WTC11 (cell line): ENCODE measurements around the gene FGF14. TPM values are rescaled to one million over a fixed set of nuclear protein-coding genes. Genes with fewer than 3 reads are reported as not detected.

Experiments
- ATAC-seq: fragments of 200-7000 bp; cut with Tn5 transposase; 2 replicates; pipeline ENCODE4 v1.10.0; 2021; ENCODE audit warnings: mild to moderate bottlenecking, moderate library complexity
- CTCF ChIA-PET: fragments of 300-600 bp; sonication (Branson Sonifier 250); formaldehyde crosslinking; loops from one replicate; lab custom pipeline; 2021; ENCODE audit warnings: antibody characterized with exemption; lab: Charles Lee
- POLR2A ChIA-PET: fragments of 350-600 bp; sonication (Branson Sonifier 250); formaldehyde crosslinking; loops from one replicate; lab custom pipeline; 2021; ENCODE audit warnings: antibody characterized with exemption; lab: Charles Lee
- DNase-seq: peaks from one replicate; pipeline ENCODE4 v3.0.0; 2021; ENCODE audit warnings: low spot score
- H3K27ac Mint-ChIP-seq: 2 replicates; pipeline ENCODE4 v1.8.0; 2021; ENCODE audit warnings: mixed read lengths
- H3K27me3 Mint-ChIP-seq: 2 replicates; pipeline ENCODE4 v1.8.0; 2021; ENCODE audit warnings: low read depth, mild to moderate bottlenecking, moderate library complexity, mixed read lengths
- H3K36me3 Mint-ChIP-seq: 2 replicates; pipeline ENCODE4 v1.8.0; 2021; ENCODE audit warnings: mixed read lengths
- H3K4me1 Mint-ChIP-seq: 2 replicates; pipeline ENCODE4 v1.8.0; 2022; ENCODE audit warnings: mixed read lengths
- H3K4me3 Mint-ChIP-seq: 2 replicates; pipeline ENCODE4 v1.8.0; 2021; ENCODE audit warnings: mild to moderate bottlenecking, moderate library complexity, mixed read lengths
- H3K9me3 Mint-ChIP-seq: 2 replicates; pipeline ENCODE4 v1.8.0; 2021; ENCODE audit warnings: mixed read lengths
- ATF3 ChIP-seq: sonication (generic); formaldehyde crosslinking; conservative IDR thresholded peaks from 2 replicates; pipeline ENCODE4 v1.8.1; 2022; ENCODE audit warnings: mild to moderate bottlenecking, missing genetic modification reagents
- CBFB ChIP-seq: sonication (generic); formaldehyde crosslinking; IDR thresholded peaks from 2 replicates; pipeline ENCODE4 v1.8.1; 2022; ENCODE audit warnings: mild to moderate bottlenecking, low read depth, missing genetic modification reagents
- E2F1 ChIP-seq: sonication (generic); formaldehyde crosslinking; IDR thresholded peaks from 2 replicates; pipeline ENCODE4 v1.8.0; 2022; ENCODE audit warnings: mild to moderate bottlenecking, missing genetic modification reagents
- E2F5 ChIP-seq: sonication (generic); formaldehyde crosslinking; IDR thresholded peaks from 2 replicates; pipeline ENCODE4 v1.8.1; 2022; ENCODE audit warnings: mild to moderate bottlenecking, moderate library complexity, missing genetic modification reagents
- ESRRA ChIP-seq: sonication (generic); formaldehyde crosslinking; IDR thresholded peaks from 2 replicates; pipeline ENCODE4 v1.8.1; 2022; ENCODE audit warnings: mild to moderate bottlenecking, missing genetic modification reagents, borderline replicate concordance
- ETV6 ChIP-seq: sonication (generic); formaldehyde crosslinking; IDR thresholded peaks from 2 replicates; pipeline ENCODE4 v1.8.1; 2022; ENCODE audit warnings: mild to moderate bottlenecking, missing genetic modification reagents
- FOXJ3 ChIP-seq: sonication (generic); formaldehyde crosslinking; IDR thresholded peaks from 2 replicates; pipeline ENCODE4 v1.9.0; 2021; ENCODE audit warnings: missing genetic modification reagents, mild to moderate bottlenecking, borderline replicate concordance
- FOXP4 ChIP-seq: sonication (generic); formaldehyde crosslinking; IDR thresholded peaks from 2 replicates; pipeline ENCODE4 v1.8.0; 2022; ENCODE audit warnings: mild to moderate bottlenecking, missing genetic modification reagents
- GRHL2 ChIP-seq: fragments of 250-450 bp; sonication (Bioruptor Pico); IDR thresholded peaks from 2 replicates; pipeline ENCODE4 v1.8.0; 2022; ENCODE audit warnings: mild to moderate bottlenecking, moderate library complexity; ENCODE audit not compliant: insufficient replicate concordance, severe bottlenecking
- HMGA2 ChIP-seq: fragments of 250-450 bp; sonication (Bioruptor Pico); IDR thresholded peaks from 2 replicates; pipeline ENCODE4 v1.4.0; 2021; ENCODE audit warnings: mild to moderate bottlenecking, moderate library complexity
- JAZF1 ChIP-seq: fragments of 250-450 bp; sonication (Bioruptor Pico); IDR thresholded peaks from 2 replicates; pipeline ENCODE4 v1.9.0; 2021; ENCODE audit warnings: moderate library complexity, mild to moderate bottlenecking, inconsistent platforms
- MAX ChIP-seq: sonication (generic); formaldehyde crosslinking; IDR thresholded peaks from 2 replicates; pipeline ENCODE4 v1.8.0; 2022; ENCODE audit warnings: mild to moderate bottlenecking, missing genetic modification reagents
- MXD4 ChIP-seq: fragments of 250-450 bp; sonication (Bioruptor Pico); IDR thresholded peaks from 2 replicates; pipeline ENCODE4 v1.8.0; 2021; ENCODE audit warnings: mild to moderate bottlenecking, moderate library complexity, borderline replicate concordance
- NFE2L1 ChIP-seq: sonication (generic); formaldehyde crosslinking; IDR thresholded peaks from 2 replicates; pipeline ENCODE4 v1.8.1; 2023; ENCODE audit warnings: missing genetic modification reagents
- NFYB ChIP-seq: sonication (generic); formaldehyde crosslinking; conservative IDR thresholded peaks from 2 replicates; pipeline ENCODE4 v1.8.0; 2022; ENCODE audit warnings: low read depth, missing genetic modification reagents
- NR2C2 ChIP-seq: sonication (generic); formaldehyde crosslinking; IDR thresholded peaks from 2 replicates; pipeline ENCODE4 v1.8.0; 2022; ENCODE audit warnings: mild to moderate bottlenecking, missing genetic modification reagents
- OVOL2 ChIP-seq: fragments of 250-450 bp; sonication (Bioruptor Pico); IDR thresholded peaks from 2 replicates; pipeline ENCODE4 v1.9.0; 2021; ENCODE audit warnings: mild to moderate bottlenecking, borderline replicate concordance
- SMAD3 ChIP-seq: sonication (generic); formaldehyde crosslinking; IDR thresholded peaks from 2 replicates; pipeline ENCODE4 v1.8.0; 2022; ENCODE audit warnings: missing genetic modification reagents, mild to moderate bottlenecking, borderline replicate concordance
- SOX15 ChIP-seq: fragments of 250-450 bp; sonication (Bioruptor Pico); IDR thresholded peaks from 2 replicates; pipeline ENCODE4 v1.9.0; 2021; ENCODE audit warnings: mild to moderate bottlenecking
- TCF7 ChIP-seq: sonication (generic); formaldehyde crosslinking; IDR thresholded peaks from 2 replicates; pipeline ENCODE4 v1.8.0; 2022; ENCODE audit warnings: mild to moderate bottlenecking, low read depth, missing genetic modification reagents, moderate library complexity
- TEAD4 ChIP-seq: sonication (generic); formaldehyde crosslinking; IDR thresholded peaks from 2 replicates; pipeline ENCODE4 v1.8.0; 2022; ENCODE audit warnings: mild to moderate bottlenecking, missing genetic modification reagents
- USF2 ChIP-seq: sonication (generic); formaldehyde crosslinking; IDR thresholded peaks from 2 replicates; pipeline ENCODE4 v1.8.1; 2023; ENCODE audit warnings: mild to moderate bottlenecking, missing genetic modification reagents, moderate library complexity
- ZBTB43 ChIP-seq: sonication (generic); formaldehyde crosslinking; IDR thresholded peaks from 2 replicates; pipeline ENCODE4 v1.8.1; 2023; ENCODE audit warnings: mild to moderate bottlenecking, missing genetic modification reagents
- ZNF219 ChIP-seq: sonication (generic); formaldehyde crosslinking; IDR thresholded peaks from 2 replicates; pipeline ENCODE4 v1.8.0; 2023; ENCODE audit warnings: missing genetic modification reagents, mild to moderate bottlenecking, borderline replicate concordance
- ZNF396 ChIP-seq: fragments of 250-450 bp; sonication (Bioruptor Pico); IDR thresholded peaks from 2 replicates; pipeline ENCODE4 v1.8.0; 2021; ENCODE audit warnings: mild to moderate bottlenecking, moderate library complexity, borderline replicate concordance
- ZNF423 ChIP-seq: fragments of 250-450 bp; sonication (Bioruptor Pico); IDR thresholded peaks from 2 replicates; pipeline ENCODE4 v2.1.2; 2022; ENCODE audit warnings: mild to moderate bottlenecking, moderate library complexity
- ZSCAN18 ChIP-seq: fragments of 250-450 bp; sonication (Bioruptor Pico); IDR thresholded peaks from 2 replicates; pipeline ENCODE4 v2.1.2; 2022; ENCODE audit warnings: mild to moderate bottlenecking, moderate library complexity
- total RNA-seq: library from RNA; stranded (reverse); gene quantifications from 3 replicates; pipeline ENCODE4 v1.2.3, GENCODE V29; 2021
- TF ChIP-seq, protein P1 (sequence below): fragments of 200-600 bp; IDR thresholded peaks from 2 replicates; pipeline ENCODE4 v1.8.0; 2022; ENCODE audit warnings: antibody characterized with exemption

Gene FGF14
- total RNA-seq, 1 experiment from 2014 or later: 0.28 TPM

DNA sequence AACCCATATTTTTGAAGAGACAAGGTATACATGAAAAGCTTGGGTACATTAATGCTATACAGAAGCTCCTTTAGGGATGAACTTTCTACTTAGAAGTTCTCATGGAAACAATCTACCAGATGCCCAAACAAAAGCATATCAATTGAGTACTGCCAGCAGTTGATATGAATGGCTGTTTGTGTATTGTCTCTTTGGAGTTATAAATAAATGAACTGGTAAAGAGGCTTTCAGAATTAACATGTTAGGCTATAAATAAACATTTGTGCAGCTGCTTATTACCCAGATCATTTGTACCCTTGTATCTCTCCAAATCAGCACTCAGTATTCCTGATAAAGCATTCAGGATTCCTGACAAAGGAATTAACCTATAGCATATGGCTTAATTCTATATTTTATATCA is 418.9 kb downstream of the FGF14 start:
- H3K4me3 Mint-ChIP-seq: no peak overlapping the region
- no peak overlapping the region for H3K27ac Mint-ChIP-seq
- no peaks in the 10 kb centered on the region for H3K36me3 Mint-ChIP-seq
- no peaks in the 10 kb centered on the region for H3K4me1 Mint-ChIP-seq
- no peak for DNase-seq
- ATAC-seq: no peak
- CTCF ChIA-PET: no interaction called here
- 0 out of 2 replicates have a peak, but pooled peaks cover 2% of the 10 kb centered on the region for H3K9me3 Mint-ChIP-seq
- no peaks in the 10 kb centered on the region for H3K27me3 Mint-ChIP-seq
- POLR2A ChIA-PET: no interaction called here
- TF ChIP-seq ZSCAN18 (no peak), SOX15 (no peak), ATF3 (no peak), FOXP4 (CRISPR knock-in tag) (no peak), MAX (CRISPR knock-in tag) (no peak), OVOL2 (no peak), ETV6 (no peak), E2F5 (no peak), NR2C2 (CRISPR knock-in tag) (no peak), USF2 (no peak), CBFB (CRISPR knock-in tag) (no peak), GRHL2 (CRISPR knock-in tag) (no peak)
- TF ChIP-seq, protein P1, sequence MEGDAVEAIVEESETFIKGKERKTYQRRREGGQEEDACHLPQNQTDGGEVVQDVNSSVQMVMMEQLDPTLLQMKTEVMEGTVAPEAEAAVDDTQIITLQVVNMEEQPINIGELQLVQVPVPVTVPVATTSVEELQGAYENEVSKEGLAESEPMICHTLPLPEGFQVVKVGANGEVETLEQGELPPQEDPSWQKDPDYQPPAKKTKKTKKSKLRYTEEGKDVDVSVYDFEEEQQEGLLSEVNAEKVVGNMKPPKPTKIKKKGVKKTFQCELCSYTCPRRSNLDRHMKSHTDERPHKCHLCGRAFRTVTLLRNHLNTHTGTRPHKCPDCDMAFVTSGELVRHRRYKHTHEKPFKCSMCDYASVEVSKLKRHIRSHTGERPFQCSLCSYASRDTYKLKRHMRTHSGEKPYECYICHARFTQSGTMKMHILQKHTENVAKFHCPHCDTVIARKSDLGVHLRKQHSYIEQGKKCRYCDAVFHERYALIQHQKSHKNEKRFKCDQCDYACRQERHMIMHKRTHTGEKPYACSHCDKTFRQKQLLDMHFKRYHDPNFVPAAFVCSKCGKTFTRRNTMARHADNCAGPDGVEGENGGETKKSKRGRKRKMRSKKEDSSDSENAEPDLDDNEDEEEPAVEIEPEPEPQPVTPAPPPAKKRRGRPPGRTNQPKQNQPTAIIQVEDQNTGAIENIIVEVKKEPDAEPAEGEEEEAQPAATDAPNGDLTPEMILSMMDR: no peak

- Mint-ChIP-seq H3K27me3 (no peaks in the 10 kb centered on the region), H3K36me3 (no peaks in the 10 kb centered on the region), H3K9me3 (no peaks in the 10 kb centered on the region), H3K4me3 (no peak overlapping the region), H3K27ac (no peak overlapping the region), H3K4me1 (0 out of 2 replicates have a peak, but pooled peaks cover 4% of the 10 kb centered on the region)
- DNase-seq (no peak), ATAC-seq (no peak)
- ChIA-PET POLR2A (no interaction called here), CTCF (interaction anchor here (1.3 kb wide), 1 partner anchor 111 kb away, joined by 3 read pairs; no protein-coding TSS in a partner anchor)
- TF ChIP-seq HMGA2 (CRISPR knock-in tag) (no peak), SOX15 (no peak), NFYB (CRISPR knock-in tag) (no peak), TEAD4 (CRISPR knock-in tag) (no peak), FOXJ3 (CRISPR knock-in tag) (no peak), MXD4 (CRISPR knock-in tag) (no peak), SMAD3 (CRISPR knock-in tag) (no peak), NFE2L1 (CRISPR knock-in tag) (no peak), JAZF1 (CRISPR knock-in tag) (no peak), ZNF423 (CRISPR knock-in tag) (no peak), ZNF396 (CRISPR knock-in tag) (no peak), TCF7 (no peak), ESRRA (CRISPR knock-in tag) (no peak), ZNF219 (CRISPR knock-in tag) (no peak), E2F1 (CRISPR knock-in tag) (no peak), ZBTB43 (CRISPR knock-in tag) (no peak)
Observed at GRCh38 chr13:101979825-101980224, 422.0 kb downstream of the FGF14 start.
